ENCODE measurements around the gene RASGRF2.

RASGRF2 gene

DNA sequence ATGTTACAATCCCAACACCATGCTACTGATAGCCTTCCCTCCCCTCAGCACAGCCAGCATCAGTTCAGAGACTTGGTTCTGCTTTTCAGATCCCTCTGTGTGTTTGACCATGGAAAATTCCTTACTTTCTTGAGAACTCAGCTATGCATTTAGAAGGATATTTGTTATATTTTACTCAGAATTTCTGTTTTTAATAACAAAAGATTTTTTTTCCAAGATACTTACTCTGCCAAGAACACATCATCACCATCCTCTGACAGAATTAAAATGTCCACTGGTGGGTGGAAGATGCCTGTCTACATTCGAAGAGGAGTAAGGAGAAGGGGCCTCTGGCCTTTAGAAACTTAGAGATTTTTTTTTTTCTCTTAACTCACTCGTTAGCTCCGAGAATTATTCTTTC, 216.9 kb downstream of the RASGRF2 start:
- no peak for DNase-seq (ENCODE audit: low spot score)

DNA sequence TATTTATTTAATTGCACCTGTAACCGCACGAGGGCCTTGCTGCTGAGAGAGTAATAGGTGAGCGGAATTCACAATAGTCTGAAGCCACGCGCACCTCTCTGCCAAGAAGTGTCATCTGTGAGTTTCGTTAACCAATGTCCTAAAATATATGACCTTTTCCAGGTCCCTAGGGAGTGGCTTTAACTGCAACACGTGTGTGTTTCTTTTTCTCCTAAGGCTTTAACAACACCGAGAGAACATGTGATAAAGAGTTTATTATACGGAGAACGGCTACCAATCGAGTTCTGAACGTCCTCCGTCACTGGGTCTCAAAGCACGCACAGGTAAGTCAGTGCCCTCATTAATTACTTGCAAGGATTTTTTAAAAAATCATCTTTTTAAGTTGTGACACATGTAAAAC, 219.8 kb downstream of the RASGRF2 start:
- no peak for DNase-seq (ENCODE audit: low spot score)

DNA sequence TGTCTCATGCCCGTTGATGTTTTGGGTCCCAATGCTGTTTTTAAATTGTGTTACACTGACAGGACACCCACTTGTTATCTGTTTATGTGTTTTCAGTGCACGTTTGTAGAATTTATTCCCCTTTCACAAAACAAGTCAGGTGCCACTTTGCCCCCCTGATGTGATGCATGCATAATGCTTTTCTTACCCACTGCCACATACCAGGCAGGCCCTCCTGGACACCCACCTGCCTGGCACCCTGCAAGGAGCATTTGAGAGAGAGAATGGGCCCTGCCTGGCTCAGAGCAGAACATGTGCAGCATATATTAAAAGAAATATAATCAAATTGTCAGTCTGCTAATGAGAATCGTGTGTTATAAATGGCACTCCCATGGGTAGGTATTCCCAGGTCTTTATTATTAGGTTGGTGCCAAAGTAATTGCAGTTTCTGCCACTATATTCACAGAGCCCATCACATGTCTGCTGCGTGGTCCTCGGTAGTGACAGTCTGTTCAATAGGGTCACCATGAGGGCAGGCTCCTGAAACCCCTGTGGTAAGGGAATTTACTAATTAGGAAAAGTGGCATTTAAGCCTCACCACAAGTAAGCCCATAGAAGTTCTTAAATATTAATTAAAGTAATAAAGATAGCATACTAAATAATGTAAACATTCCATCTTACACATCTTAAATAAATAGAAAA, 220.8 kb downstream of the RASGRF2 start:
- DNase-seq (ENCODE audit: low spot score), result no peak

DNA sequence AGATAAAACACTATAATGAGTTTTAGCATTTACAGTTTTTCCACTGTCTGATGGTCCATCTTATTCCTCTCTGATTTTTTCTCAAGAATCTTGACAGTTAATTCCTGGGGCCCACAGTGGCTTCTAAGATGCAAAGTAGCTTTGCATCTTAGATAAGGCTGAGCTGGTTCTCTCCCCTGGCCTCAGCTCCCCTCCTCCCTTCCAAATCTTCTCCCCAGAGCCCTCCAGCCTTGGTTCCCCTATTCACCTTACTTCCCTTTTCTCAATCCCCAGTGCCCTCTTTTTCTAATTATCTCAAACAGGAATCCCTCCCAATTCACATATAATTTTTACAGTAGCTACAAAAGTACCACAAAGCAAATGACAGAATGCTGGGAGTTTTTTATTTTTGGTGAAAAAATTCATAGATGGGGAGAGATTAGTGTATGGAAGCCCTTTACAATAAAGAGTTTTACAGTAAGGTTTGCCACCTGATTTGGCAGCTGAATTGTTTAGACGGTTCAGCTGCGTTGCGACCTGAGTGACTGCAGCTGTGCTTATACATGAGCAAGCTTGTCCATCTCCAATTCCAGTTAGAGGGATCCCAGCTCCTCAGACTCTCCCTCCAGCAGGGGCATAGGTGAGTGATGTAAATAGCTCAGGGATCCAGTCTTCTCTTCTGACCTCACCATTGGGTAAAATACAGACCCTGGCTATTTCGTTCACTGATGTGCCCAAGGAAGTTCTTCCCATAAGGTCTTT, 221.6 kb downstream of the RASGRF2 start:
- no peak for DNase-seq (ENCODE audit: low spot score)

DNA sequence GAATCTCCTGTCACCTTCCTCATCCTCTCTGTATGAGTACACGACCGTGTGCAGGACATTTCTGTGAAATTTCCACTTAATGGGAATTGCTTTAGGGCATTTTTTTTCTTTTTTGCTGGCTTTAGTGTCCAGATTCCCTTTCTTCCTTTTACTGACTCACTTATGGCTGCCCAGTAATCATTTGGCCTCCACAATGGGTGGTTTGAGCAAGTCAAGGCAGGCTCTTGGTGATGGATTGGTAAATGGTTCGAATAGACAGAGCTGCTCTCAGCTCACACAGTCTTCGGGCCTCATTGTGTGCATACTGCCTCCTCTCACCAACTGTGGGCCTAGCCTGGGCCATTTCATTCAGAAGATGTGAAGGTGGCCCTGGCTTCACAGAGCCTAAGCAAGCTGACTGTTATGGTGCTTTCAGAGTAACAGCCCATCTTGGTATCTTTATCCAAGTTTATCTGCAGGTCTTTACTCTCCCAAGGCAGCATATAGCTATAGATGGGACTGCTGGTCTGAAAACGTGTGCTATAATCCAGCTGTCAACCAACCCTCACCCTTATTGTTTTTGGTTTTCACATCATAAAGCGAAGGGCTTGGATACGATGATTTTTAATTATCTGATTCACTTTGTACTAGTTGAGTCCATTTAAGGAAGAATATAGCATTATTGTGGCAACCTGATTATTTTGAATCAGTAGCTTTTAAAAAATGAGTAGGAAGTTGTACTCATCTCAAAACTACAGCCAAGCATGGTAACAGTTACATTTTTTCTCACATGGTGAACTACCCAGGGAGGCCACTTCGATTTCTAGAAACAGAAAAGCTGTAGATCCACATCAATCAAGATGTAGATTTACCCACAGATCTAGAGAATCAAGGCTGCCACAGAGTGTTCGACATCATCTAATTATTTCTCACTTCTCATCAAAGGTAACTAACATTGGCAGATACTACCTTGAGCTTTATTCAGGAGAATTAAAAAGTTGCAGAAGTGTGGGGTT, 222.5 kb downstream of the RASGRF2 start:
- no peak for DNase-seq (ENCODE audit: low spot score)

DNA sequence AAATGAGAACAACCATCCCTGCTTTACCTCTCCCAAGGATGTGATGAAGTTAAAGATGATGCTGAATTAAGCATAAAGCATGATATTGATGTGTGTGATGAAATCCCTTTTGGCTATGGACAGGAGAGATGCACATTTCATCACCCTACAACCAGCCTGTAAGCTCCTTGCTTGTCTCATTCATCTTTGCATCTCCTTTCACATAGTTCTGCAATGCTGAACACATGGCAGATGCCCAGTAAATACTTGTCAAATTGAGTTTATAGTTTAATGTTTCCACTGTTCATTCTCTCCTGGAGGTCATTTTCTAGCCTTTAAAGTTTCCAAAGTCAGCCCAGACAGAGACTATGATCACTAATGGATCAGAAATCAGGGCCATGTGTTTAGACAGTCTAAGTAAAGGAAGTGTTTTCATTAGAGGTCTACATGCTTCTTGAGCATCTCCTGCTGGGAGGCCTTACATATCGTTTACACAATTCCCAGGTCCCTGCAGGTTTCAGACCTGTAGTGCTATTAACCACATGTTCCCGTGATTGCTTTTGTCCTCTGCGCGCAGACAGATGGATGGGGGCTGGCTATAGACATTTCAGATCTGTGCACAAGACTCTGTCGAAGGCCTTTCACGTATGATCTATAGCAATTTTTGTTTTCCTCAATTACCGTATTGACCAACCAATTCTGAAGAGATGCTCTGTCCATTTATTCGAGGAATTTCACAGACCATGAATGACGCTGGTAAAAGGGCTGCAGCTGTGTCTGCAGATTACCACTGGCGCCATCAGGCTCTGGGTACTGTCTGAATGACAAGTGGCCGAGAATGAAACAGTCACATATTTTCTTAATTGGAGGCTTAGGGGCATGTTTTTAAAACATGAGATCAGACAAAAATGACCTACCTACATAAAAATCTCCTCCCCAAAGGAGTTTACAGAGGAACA, 223.9 kb downstream of the RASGRF2 start:
- no peak for DNase-seq (ENCODE audit: low spot score)

DNA sequence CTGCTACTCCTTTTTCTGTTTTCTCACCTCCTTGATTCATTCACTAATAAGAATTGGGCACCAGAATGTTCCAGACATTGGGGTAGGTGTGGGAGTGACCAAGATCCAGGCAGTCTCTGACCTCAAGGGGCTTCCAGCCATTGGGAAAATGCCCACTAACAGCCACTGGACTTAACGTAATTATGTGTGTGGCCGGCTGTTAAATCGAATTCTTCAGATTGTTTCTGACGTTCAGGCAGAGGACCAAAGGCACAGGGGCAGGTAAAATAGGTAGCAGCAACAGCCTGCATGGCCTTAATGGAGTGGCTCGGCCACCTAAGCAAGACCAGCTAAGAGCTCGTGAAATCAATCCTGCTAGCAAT, 224.6 kb downstream of the RASGRF2 start:
- DNase-seq (ENCODE audit: low spot score), result no peak

DNA sequence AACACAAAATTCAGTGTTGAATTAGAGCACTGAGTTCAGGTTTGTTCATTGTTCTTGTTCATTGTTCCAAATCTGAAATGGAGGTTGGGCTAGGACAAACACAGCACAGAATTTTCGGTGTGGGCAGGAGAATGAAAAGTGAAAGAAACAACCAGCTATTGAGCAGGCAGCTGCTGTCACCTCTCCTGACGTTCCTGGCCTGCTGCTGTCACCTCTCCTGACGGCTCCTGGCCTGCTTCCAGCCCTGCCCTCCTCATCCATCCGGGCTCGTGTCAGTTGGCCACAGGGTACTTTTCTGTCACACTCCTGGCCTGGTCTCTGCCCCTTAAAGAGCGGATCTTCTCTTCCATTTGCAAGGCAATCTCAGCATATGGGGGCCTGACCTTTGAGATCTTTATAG, 227.7 kb downstream of the RASGRF2 start:
- no peak for DNase-seq (ENCODE audit: low spot score)

DNA sequence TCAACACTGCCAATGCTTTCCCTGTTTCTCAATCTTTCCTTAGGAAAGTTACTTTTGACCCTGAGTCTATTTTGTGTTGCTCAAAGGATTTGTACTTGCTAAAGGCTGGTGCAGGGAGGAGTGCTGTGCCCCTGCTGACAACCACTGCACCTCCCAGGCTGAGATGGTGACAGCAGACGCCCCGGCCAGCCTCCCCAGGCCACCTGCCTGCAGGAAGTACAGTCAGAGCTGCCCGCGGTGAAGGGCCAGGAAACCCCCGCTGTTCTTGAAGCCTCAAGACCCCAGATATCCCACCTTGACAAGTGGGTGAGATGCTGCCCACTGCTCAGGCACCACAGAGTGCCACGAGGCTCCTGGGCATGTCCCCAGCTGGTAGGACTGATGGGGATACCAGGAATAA, 228.8 kb downstream of the RASGRF2 start:
- no peak for DNase-seq (ENCODE audit: low spot score)

DNA sequence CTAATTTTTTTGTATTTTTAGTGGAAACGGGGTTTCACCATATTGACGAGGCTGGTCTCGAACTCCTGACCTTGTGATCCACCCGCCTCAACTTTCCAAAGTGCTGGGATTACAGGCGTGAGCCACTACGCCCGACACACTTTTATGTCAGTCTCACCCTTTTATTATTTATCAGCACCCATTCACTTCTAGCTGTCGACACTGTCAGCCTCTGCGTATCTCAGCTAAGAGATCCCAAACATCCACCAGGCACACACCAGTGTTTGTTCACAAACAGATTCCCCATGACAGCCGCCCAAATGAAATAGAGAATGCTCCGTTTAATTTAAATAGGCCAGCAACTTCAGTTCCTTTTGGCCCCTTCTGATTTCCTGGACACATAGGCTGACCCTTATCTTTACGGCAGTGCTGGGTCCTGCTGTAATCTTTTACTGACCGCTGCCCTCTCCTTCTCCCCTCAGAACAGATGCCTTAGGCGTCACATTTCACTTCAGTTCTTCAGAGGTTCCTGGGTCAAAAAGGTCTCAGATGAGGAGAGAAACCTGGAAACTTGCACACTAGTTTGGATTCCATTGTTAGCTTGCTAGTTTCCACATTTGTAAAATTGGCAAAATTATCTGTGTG, 229.8 kb downstream of the RASGRF2 start:
- no peak for DNase-seq (ENCODE audit: low spot score)

DNA sequence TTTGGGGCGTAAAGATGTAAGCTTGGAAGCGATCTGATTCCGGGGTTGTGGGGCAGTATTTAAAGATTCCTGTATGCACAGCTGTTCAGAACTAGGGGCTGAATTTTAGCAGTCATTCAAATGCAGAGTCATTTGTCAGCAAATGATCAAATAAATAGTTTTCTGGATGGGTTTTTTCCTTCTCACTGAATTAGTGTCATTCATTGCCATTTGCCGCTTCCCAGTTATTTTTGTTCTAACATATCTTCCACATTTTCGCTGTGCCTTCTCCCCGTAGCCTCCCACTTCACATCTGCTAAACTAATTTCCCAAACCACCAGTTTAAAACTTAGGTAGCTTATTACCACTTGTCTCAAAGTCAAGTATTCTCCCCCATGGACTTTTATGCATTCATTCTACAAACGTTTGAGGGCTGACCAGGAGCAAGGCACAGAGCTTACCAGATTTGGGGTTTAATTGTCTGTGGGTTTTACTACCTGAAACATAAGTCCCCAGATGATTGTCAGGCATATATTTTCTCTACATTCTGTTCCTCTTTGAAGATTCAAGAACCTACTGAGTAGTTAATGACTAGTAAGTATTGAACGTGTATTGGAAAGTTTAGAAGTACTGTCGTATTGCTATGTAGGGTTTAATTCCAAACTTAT, 231.7 kb downstream of the RASGRF2 start:
- no peak for DNase-seq (ENCODE audit: low spot score)

DNA sequence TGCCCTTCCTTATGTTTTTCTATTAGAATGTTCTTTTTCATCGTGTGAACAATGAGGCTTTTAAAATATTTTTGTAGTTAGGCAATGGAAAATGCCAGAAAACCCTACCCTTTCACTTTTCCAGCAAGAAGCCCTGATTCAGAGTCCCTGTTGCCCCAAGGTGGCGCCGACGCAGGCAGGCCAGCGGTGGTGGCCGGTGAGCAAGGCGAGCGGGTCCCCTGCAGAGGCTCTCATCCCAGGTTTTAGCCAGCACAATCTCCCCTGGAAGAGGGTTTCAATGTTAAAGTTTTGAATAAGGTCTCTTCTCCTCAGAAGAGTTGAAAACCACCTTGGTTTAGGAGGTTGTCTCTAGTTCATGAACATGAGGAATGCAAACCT, 232.2 kb downstream of the RASGRF2 start:
- no peak for DNase-seq (ENCODE audit: low spot score)

DNA sequence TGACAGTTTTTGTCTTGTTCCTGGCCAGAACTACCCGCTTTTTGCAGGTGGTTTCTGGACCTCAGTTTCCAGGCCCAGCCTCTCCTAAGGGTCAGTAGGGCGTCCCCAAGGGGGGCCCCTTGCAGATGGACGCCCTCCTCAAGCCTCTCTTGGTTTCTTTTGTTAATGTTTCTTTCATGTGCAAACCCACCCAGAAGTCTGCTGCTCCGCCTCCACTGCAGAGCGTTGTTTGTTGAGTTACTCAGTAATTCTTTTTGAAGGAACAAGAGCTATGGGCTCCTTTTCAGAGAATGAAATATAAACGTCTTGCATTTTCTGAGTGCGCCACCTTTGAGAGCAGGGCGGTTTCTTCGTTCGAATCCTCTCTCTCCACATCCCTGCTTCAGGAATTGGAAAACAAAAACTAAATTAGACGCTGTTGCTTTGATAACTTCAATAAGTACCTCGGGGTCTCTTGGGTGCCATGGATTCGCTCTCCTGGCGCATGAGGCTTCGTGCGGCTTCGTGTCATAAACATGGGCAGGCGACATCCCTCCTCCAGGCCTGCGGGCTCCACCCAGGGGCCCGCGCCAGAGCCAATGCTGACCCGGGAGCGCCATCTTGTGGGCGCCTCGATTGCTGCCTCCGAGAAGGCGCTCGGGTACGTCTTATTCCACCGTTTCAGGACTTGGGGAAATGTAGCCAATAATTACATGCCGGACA, 234.6 kb downstream of the RASGRF2 start:
- peak; percentile 91 for DNase-seq (ENCODE audit: low spot score)

DNA sequence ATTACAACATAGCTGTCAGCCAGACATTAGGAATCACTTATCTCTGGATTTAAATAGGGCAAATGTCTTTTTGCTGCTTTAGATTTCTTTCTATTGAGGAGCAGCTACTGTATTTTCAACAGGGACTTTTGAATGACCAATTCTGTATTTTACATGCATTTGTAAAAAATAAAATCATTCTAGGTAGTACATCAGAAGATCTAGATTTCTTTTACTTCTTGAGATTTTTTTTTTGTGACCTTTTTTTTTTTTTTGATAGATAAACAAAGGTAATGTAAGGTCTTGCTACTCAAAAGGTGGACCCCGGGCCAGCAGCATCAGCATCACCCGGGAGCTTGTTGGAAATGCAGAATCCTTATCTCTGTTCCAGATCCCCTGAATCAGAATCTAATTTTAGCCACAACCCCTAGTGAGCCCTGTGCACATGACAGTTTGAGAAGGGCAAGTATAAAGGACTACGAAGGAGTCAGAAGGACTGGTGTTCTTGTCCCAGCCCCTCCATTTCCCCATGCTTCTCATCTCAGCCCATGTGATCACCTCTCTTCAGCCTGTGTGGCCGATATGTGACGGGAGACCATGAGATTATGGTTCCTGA, 235.3 kb downstream of the RASGRF2 start:
- no peak for DNase-seq (ENCODE audit: low spot score)

DNA sequence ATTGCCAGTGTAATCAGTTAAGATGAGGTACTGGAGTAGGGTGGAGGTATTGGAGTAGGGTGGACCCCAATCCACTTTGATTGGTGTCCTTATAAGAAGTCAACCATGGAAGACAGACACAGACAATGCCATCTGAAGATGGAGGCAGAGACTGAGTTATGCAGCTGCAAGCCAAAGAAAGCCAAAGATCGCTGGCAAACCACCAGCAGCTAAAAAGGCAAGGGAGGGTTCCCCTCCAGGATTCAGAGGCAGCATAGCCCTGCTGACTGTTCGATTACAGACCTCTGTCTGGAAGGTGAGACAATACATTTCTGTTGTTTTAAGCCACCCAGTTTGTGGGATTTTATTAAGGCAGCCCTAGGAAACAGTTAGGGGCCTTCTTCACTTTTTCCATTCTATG, 242.5 kb downstream of the RASGRF2 start:
- no peak for DNase-seq (ENCODE audit: low spot score)

DNA sequence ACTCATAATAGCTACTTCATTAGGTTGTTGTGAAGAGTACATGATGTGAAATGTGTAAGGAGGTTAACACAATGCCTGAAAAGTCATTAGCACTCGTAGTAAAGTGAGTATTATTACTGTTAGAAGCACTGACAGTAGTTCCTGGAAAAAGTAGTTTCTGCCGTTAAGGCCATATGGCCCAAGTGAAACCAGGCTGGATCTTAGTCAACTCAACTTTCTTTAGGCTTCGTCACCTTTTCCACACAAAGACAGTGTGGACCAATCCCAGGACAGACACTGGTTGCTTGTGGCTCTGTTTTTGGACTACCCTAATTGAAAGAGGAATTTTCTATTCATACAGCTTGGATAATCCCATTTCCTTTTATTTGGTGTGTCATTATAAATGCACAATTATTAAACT, 243.6 kb downstream of the RASGRF2 start:
- DNase-seq (ENCODE audit: low spot score), result no peak

DNA sequence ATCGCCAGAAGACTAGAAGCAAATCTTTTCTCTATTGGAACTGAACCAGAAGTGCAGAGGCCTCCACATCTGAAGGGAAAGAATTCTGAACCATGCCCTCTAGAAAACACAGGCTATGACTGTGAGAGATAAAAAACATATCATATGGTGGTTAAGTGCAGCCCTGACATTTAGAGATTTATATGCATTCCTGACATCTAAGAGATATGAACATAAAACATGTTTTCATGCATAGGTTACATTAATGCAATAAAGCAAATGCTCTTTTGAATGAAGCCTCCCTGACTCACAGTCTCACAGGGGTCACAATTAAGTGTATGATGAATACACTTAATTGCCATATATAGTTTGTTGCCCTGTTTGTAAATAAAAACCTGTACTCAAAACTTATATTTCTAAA, 244.0 kb downstream of the RASGRF2 start:
- no peak for DNase-seq (ENCODE audit: low spot score)

DNA sequence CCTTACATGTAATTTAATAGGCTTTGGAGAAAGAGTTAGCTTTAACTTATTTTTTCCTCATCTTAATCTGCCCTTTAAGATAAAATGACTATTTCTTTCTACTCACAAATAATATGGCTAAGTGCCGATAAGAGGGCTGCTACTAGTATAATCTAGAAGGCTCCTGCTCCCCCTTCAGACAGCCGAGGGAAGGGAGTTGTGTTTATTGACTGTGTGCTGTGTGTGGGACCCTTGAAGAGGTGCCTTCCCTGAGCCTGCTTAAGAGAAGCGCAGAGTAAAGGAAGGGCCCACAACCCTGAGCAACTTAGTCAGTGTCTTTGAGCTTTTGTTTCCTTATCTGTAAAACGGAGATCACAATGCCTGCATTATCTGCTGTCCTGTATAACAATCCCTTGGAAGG, 244.9 kb downstream of the RASGRF2 start:
- no peak for DNase-seq (ENCODE audit: low spot score)

DNA sequence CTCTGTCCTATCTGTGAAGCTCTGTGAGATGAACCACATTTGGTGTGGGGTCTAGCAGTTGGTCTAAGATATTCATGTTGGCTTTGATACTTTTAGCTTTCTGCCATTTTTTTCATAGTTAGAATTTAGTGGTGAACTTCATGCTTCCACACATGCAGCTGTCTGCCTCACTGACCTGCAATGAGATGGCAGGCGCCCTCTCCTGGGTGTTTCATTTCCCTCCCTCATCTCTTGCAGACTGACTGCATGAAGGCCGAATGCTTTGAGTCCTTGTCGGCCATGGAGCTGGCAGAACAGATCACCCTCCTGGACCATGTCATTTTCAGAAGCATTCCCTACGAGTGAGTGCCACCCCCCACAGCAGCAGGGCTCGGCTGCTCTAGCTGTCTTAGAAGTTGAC, 246.8 kb downstream of the RASGRF2 start:
- no peak for DNase-seq (ENCODE audit: low spot score)

DNA sequence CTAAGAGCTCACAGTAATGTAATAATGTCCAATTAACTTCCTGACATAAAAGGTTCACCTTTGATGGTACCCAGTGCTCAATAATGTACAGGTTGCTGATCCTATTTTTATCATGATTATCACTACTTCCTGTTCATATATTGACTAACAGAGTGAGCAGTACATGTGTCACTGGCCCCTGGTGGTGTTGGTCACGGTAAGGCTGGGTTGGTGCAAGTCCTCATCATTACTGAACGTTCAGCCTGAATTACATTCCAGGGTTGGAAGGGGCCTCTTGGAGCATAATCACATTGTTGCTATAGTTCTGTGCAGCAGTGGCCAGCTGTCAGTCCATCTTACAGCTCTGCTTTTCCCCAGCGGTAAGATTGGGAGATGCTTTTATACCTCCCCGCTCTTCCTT, 248.7 kb downstream of the RASGRF2 start:
- DNase-seq (ENCODE audit: low spot score), result no peak
